IMR-90 (cell line): ENCODE results near the gene RNF212. TPM values are rescaled to one million over a fixed set of nuclear protein-coding genes. Genes with fewer than 3 reads are reported as not detected.

Source experiments
- ATAC-seq: fragments of 200-7000 bp; cut with Tn5 transposase; 2 replicates; pipeline ENCODE4 v1.9.1; 2020; ENCODE audit warnings: low read depth, mild to moderate bottlenecking, moderate library complexity
- BruUV-seq: library from RNA; stranded (reverse); fragments of 400-500 nt; replicated peaks from 2 replicates; lab custom pipeline; 2021; lab: Mats Ljungman, UMichigan
- CTCF ChIA-PET: fragments of 300-600 bp; formaldehyde crosslinking; extraction: SDS; loops from one replicate; lab custom pipeline; 2021; ENCODE audit warnings: antibody characterized with exemption; lab: Yijun Ruan, JAX
- POLR2A ChIA-PET: fragments of 300-600 bp; sonication (Branson Sonifier 250); formaldehyde crosslinking; loops from one replicate; lab custom pipeline; 2022; ENCODE audit warnings: antibody characterized with exemption; ENCODE audit not compliant: unreplicated experiment; lab: Charles Lee
- DNase-seq: peaks from one replicate; pipeline ENCODE4 v3.0.0; 2013
- H2AFZ ChIP-seq: replicated peaks from 2 replicates; pipeline ENCODE3; 2013; ENCODE audit warnings: low read length, mild to moderate bottlenecking; ENCODE audit not compliant: poor library complexity
- H2AK5ac ChIP-seq: 2 replicates; pipeline ENCODE4 v1.6.1; 2013; ENCODE audit warnings: low read depth, low read length, inconsistent platforms
- H2AK9ac ChIP-seq: replicated peaks from 2 replicates; pipeline ENCODE3; 2013; ENCODE audit warnings: mild to moderate bottlenecking, low read depth, low read length, moderate library complexity; ENCODE audit not compliant: poor library complexity
- H2BK120ac ChIP-seq: 2 replicates; pipeline ENCODE4 v1.6.1; 2013; ENCODE audit warnings: low read depth, low read length, inconsistent platforms
- H2BK15ac ChIP-seq: 3 replicates; pipeline ENCODE4 v1.6.1; 2013; ENCODE audit warnings: low read depth, low read length, inconsistent platforms
- H2BK20ac ChIP-seq: 2 replicates; pipeline ENCODE4 v1.6.1; 2013; ENCODE audit warnings: low read depth, mild to moderate bottlenecking, inconsistent platforms, low read length, moderate library complexity
- H2BK5ac ChIP-seq: 2 replicates; pipeline ENCODE4 v1.6.1; 2013; ENCODE audit warnings: mild to moderate bottlenecking, low read depth, low read length, inconsistent platforms; ENCODE audit not compliant: poor library complexity, severe bottlenecking
- H3K14ac ChIP-seq: replicated peaks from 2 replicates; pipeline ENCODE4 v1.6.1; 2013; ENCODE audit warnings: low read depth, low read length, inconsistent platforms
- H3K18ac ChIP-seq: 2 replicates; pipeline ENCODE4 v1.6.1; 2013; ENCODE audit warnings: low read depth, low read length, control low read depth
- H3K23ac ChIP-seq: 2 replicates; pipeline ENCODE4 v1.6.1; 2013; ENCODE audit warnings: low read depth, low read length, inconsistent platforms
- H3K27ac ChIP-seq: 2 replicates; pipeline ENCODE4 v1.5.1; 2013; ENCODE audit warnings: mild to moderate bottlenecking, control low read depth, low read length; ENCODE audit not compliant: insufficient read depth
- H3K27me3 ChIP-seq: 2 replicates; pipeline ENCODE4 v1.6.1; 2013; ENCODE audit warnings: low read length; ENCODE audit not compliant: control insufficient read depth, insufficient read depth
- H3K36me3 ChIP-seq: 2 replicates; pipeline ENCODE4 v1.6.1; 2013; ENCODE audit warnings: low read length, mixed read lengths; ENCODE audit not compliant: control insufficient read depth, insufficient read depth
- H3K4ac ChIP-seq: 2 replicates; pipeline ENCODE4 v1.6.1; 2013; ENCODE audit warnings: low read depth, low read length, inconsistent platforms
- H3K4me1 ChIP-seq: 2 replicates; pipeline ENCODE4 v1.6.1; 2013; ENCODE audit warnings: low read length, mixed read lengths; ENCODE audit not compliant: control insufficient read depth, insufficient read depth
- H3K4me2 ChIP-seq: 2 replicates; pipeline ENCODE4 v1.6.1; 2013; ENCODE audit warnings: low read depth, mild to moderate bottlenecking, control low read depth, low read length, moderate library complexity
- H3K4me3 ChIP-seq: 2 replicates; pipeline ENCODE4 v1.5.1; 2013; ENCODE audit warnings: low read depth, mild to moderate bottlenecking, control low read depth, low read length, moderate library complexity; ENCODE audit not compliant: insufficient read depth
- H3K56ac ChIP-seq: 2 replicates; pipeline ENCODE4 v1.6.1; 2013; ENCODE audit warnings: low read length, inconsistent platforms; ENCODE audit not compliant: insufficient read depth; ENCODE audit errors: extremely low read depth
- H3K79me1 ChIP-seq, 2 experiments: 2 replicates each; pipeline ENCODE4 v1.6.1; 2013; ENCODE audit warnings: low read length in 2 of 2, inconsistent platforms in 1 of 2, low read depth in 1 of 2
- H3K9ac ChIP-seq: 2 replicates; pipeline ENCODE4 v1.6.1; 2013; ENCODE audit warnings: low read depth, low read length, control low read depth
- H3K9me1 ChIP-seq: 2 replicates; pipeline ENCODE4 v1.6.1; 2013; ENCODE audit warnings: low read length, inconsistent platforms; ENCODE audit not compliant: insufficient read depth
- H3K9me3 ChIP-seq: 2 replicates; pipeline ENCODE4 v1.6.1; 2013; ENCODE audit warnings: low read length; ENCODE audit not compliant: control insufficient read depth, insufficient read depth
- H4K20me1 ChIP-seq: 2 replicates; pipeline ENCODE4 v1.6.1; 2013; ENCODE audit warnings: low read length, inconsistent platforms; ENCODE audit not compliant: insufficient read depth
- H4K5ac ChIP-seq: 2 replicates; pipeline ENCODE4 v1.6.1; 2013; ENCODE audit warnings: mild to moderate bottlenecking, low read depth, low read length, control low read depth
- H4K8ac ChIP-seq, 2 experiments: 2 replicates each; pipeline ENCODE4 v1.6.1; 2013; ENCODE audit warnings: low read depth in 2 of 2, low read length in 2 of 2, control low read depth in 1 of 2, inconsistent platforms in 1 of 2
- H4K91ac ChIP-seq: 2 replicates; pipeline ENCODE4 v1.6.1; 2013; ENCODE audit warnings: low read depth, low read length, inconsistent platforms; ENCODE audit not compliant: insufficient read depth
- CEBPB ChIP-seq: IDR thresholded peaks from 2 replicates; pipeline ENCODE4 v1.6.1; 2012; ENCODE audit warnings: low read depth, low read length, improper control_type of control experiment
- FOS ChIP-seq: fragments of 150-350 bp; IDR thresholded peaks from 2 replicates; pipeline ENCODE4 v1.6.1; 2016; ENCODE audit warnings: low read depth, low read length
- MAFK ChIP-seq: IDR thresholded peaks from 2 replicates; pipeline ENCODE4 v1.6.1; 2012; ENCODE audit warnings: low read depth, low read length, improper control_type of control experiment
- MAZ ChIP-seq: IDR thresholded peaks from 2 replicates; pipeline ENCODE4 v1.6.1; 2012; ENCODE audit warnings: low read depth, mild to moderate bottlenecking, low read length, improper control_type of control experiment, moderate library complexity, borderline replicate concordance
- MXI1 ChIP-seq: IDR thresholded peaks from 2 replicates; pipeline ENCODE4 v1.6.1; 2012; ENCODE audit warnings: low read depth, mild to moderate bottlenecking, low read length, moderate library complexity, borderline replicate concordance
- NFE2L2 ChIP-seq: fragments of 150-350 bp; IDR thresholded peaks from 2 replicates; pipeline ENCODE4 v1.6.1; 2016; ENCODE audit warnings: low read depth, mild to moderate bottlenecking, low read length
- RAD21 ChIP-seq: IDR thresholded peaks from 2 replicates; pipeline ENCODE4 v1.6.1; 2012; ENCODE audit warnings: low read length, improper control_type of control experiment
- RFX5 ChIP-seq: IDR thresholded peaks from 2 replicates; pipeline ENCODE4 v1.8.0; 2012; ENCODE audit warnings: low read depth, mild to moderate bottlenecking, low read length, moderate library complexity
- SMC3 ChIP-seq: fragments of 150-350 bp; IDR thresholded peaks from 2 replicates; pipeline ENCODE4 v1.6.1; 2016; ENCODE audit warnings: low read depth, mild to moderate bottlenecking, antibody characterized with exemption, low read length, moderate library complexity
- WGBS, 2 experiments: methylation state at CpG; one replicate each; pipeline versions ENCODE4 v1.1.5 to v1.1.7; 2013; ENCODE audit warnings: missing lambda C conversion rate in 2 of 2; ENCODE audit not compliant: insufficient read length in 1 of 2; ENCODE audit errors: extremely low coverage in 2 of 2; 5-methylcytosine and 5-hydroxymethylcytosine counted together
- dilution Hi-C: fragments of 300-500 bp; cut with HindIII; formaldehyde crosslinking; loops from one replicate; pipeline ENCODE4 v1.14.3; 2018; ENCODE audit warnings: low sequenced_read_pairs; ENCODE audit not compliant: unreplicated experiment
- in situ Hi-C: fragments of 300-500 bp; cut with MboI; formaldehyde crosslinking; loops from 3 replicates; pipeline ENCODE4 v1.14.3; 2019; ENCODE audit warnings: low sequenced_read_pairs, inconsistent platforms, mixed read lengths
- intact Hi-C: fragments of 100-400 bp; cut with micrococcal nuclease; formaldehyde crosslinking; loops from 2 replicates; pipeline ENCODE4 v1.10.0; 2022
- polyA plus RNA-seq, 3 experiments: library from polyadenylated mRNA; depleted of rRNA; stranded (reverse); fragments of >200 nt; gene quantifications; 2 replicates each; pipeline ENCODE4 v1.2.3, GENCODE V29; 2012; ENCODE audit warnings: low replicate concordance in 1 of 3
- total RNA-seq: library from RNA; depleted of rRNA; stranded (reverse); fragments of >200 nt; gene quantifications from 2 replicates; pipeline ENCODE4 v1.2.3, GENCODE V29; 2012
- TF ChIP-seq, protein P1 (sequence below): conservative IDR thresholded peaks from 2 replicates; pipeline ENCODE4 v1.5.1; 2012; ENCODE audit warnings: mild to moderate bottlenecking, low read depth, low read length, improper control_type of control experiment

The RNF212 gene
- total and polyA plus RNA-seq, 2 of the 4 experiments (the other 2 are of a cell fraction), result under 0.01 to 0.51 TPM

DNA sequence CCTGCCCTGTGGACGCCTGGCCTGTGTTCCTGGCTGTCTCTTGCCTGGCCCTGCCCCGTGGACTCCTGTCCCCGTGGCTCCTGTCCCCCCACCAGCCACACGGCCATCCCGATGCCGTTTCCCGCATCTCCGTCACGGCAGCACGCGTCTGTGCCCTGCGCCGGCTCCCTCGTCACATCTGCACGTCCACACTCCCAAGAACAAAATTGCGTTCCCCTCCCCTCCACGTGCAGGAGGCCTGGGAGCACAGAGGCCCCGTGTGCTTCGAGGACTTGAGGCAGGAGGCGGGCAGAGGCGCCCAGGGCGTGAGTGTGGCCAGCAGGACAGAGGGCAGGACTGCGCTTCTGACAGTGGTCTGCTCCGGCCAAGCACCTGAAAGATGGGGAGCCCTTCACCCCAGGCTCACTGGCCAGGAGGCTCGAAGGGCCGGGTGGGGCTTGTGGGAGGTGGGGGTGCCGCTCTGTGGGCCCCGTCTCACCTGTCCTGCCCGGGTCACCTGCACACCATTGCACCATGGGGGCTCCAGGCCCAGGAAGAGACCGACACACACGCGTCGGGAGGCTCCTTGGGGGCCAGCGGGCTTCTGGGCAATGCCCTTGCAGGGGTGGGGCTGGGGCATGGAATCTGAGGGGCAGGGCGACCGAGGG, 84.7 kb downstream of the RNF212 start:
- Histone ChIP-seq H3K18ac (no peak overlapping the region), H3K4me2 (no peak overlapping the region), H2AFZ (no peak overlapping the region), H3K36me3 (peaks cover 20% of the 10 kb centered on the region), H4K8ac (no peak overlapping the region), H3K4me3 (no peak overlapping the region), H3K79me1 (no peaks in the 10 kb centered on the region), H2BK120ac (no peak overlapping the region), H4K5ac (no peak overlapping the region), H3K9ac (no peak overlapping the region), H2BK15ac (no peak overlapping the region), H3K23ac (no peak overlapping the region), H4K91ac (no peak overlapping the region), H3K27ac (no peak overlapping the region), H3K9me3 (no peaks in the 10 kb centered on the region), H3K27me3 (no peaks in the 10 kb centered on the region), H4K20me1 (peaks cover 9% of the 10 kb centered on the region; the same call in 1 of the 2 replicates), H2AK9ac (no peak overlapping the region), H3K14ac (no peak overlapping the region), H3K56ac (no peak overlapping the region), H3K4ac (no peak overlapping the region), H2AK5ac (no peak overlapping the region; the same call in 1 of the 2 replicates), H2BK20ac (no peak overlapping the region), H2BK5ac (no peak overlapping the region), H3K9me1 (peaks cover 11% of the 10 kb centered on the region), H3K4me1 (peaks cover 7% of the 10 kb centered on the region; the same call in 1 of the 2 replicates)
- dilution Hi-C loops, result no loop called here
- in situ Hi-C loops, result no loop called here
- 79% methylated on average over 4 of the region's 36 CpGs; no CpG with 5 or more reads in 1 of the 2 experiments for WGBS, 2 experiments
- DNase-seq, result no peak
- BruUV-seq, result no TSS peak
- ChIA-PET CTCF (no interaction called here), POLR2A (no interaction called here)
- ATAC-seq, result no peak
- intact Hi-C loops, result no loop called here
- TF ChIP-seq SMC3, result no peak
- TF ChIP-seq MAZ, result no peak
- no peak for TF ChIP-seq CEBPB
- TF ChIP-seq, protein P1, sequence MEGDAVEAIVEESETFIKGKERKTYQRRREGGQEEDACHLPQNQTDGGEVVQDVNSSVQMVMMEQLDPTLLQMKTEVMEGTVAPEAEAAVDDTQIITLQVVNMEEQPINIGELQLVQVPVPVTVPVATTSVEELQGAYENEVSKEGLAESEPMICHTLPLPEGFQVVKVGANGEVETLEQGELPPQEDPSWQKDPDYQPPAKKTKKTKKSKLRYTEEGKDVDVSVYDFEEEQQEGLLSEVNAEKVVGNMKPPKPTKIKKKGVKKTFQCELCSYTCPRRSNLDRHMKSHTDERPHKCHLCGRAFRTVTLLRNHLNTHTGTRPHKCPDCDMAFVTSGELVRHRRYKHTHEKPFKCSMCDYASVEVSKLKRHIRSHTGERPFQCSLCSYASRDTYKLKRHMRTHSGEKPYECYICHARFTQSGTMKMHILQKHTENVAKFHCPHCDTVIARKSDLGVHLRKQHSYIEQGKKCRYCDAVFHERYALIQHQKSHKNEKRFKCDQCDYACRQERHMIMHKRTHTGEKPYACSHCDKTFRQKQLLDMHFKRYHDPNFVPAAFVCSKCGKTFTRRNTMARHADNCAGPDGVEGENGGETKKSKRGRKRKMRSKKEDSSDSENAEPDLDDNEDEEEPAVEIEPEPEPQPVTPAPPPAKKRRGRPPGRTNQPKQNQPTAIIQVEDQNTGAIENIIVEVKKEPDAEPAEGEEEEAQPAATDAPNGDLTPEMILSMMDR, result no peak
- TF ChIP-seq RAD21, result no peak
- TF ChIP-seq FOS, result no peak
- TF ChIP-seq RFX5, result no peak
- no peak for TF ChIP-seq MAFK
- no peak for TF ChIP-seq MXI1
- no peak for TF ChIP-seq NFE2L2
